ENCODE results near the gene DENND11.

Gene DENND11, protein sequence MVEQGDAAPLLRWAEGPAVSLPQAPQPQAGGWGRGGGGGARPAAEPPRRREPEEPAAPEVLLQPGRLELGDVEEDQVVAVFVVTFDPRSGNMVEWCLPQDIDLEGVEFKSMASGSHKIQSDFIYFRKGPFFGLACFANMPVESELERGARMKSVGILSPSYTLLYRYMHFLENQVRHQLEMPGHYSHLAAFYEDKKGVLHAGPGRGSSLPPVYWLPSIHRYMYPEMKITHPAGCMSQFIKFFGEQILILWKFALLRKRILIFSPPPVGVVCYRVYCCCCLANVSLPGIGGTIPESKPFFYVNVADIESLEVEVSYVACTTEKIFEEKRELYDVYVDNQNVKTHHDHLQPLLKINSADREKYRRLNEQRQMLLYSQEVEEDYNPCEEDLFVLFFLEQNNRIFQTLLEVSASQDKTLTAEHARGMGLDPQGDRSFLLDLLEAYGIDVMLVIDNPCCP

DNA sequence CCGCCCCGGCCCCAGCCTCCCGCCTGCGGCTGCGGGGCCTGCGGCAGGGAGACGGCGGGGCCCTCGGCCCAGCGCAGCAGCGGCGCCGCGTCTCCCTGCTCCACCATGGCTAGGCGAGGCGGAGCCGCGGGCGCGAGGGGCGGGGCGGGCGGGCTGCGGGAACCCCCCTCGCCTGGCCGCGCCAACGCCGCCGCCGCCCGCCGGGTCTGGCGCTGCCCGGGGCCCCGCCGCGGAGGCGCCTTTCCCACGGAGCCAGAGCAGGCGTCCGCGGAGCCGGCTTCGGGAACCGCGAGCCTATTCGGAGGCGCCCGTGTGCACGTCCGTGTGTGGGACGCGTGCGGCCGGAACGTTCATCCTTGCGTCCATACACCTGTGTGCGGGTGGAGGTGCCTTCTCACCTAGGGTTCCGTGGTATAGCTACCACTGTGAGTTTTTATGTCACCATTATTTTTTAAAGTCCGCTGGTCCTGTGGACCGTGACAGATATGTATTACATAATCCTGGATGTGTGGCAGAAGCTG is at the start of gene DENND11:
Gene DENND11 (minus strand): TSS at position 120 of the 521 bp plus-strand sequence. CDS start 13 bp downstream, at position 107.
- peaks cover 2% of the 10 kb centered on the region for H3K36me3 Mint-ChIP-seq
- peak within 1 kb of the TSS; percentile 80 for H3K4me3 Mint-ChIP-seq
- peak; percentile 77 for ATAC-seq (ENCODE audit: low read depth)
- H3K4me1 Mint-ChIP-seq = peaks cover 34% of the 10 kb centered on the region
- H3K9me3 Mint-ChIP-seq = no peaks in the 10 kb centered on the region
- peak; percentile 61 to 71 for DNase-seq (ENCODE audit: low spot score in 2 of 2)
- H3K27ac Mint-ChIP-seq = peak within 1 kb of the TSS; percentile 95
- no peaks in the 10 kb centered on the region for H3K27me3 Mint-ChIP-seq

GRCh38 chr7:141748396-141748795 is 46.4 kb upstream of the DENND11 start:
- no peak overlapping the region for H3K27ac Mint-ChIP-seq

DNA sequence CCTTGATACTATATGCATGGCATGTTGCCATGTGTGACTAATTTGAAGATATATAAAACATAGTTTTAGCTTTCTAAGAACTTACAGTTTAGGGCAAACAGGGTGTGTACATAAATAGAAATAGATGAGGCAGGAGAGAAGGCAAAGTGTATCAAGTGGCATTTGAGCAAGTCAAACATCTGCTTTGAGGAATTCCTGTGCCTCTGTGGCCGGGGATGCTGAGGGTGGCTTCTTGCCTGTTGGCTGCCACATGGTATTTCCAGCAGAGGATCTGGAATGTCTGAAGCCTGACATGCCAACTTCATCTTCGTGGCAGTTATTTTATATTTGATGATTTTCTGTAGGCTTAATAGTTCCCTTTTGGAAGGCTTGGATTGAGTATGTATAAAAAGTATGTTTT is 42.2 kb upstream of the DENND11 start:
- Mint-ChIP-seq H3K4me1 (peaks cover 11% of the 10 kb centered on the region), H3K4me3 (no peak overlapping the region), H3K9me3 (no peaks in the 10 kb centered on the region), H3K27me3 (no peaks in the 10 kb centered on the region), H3K36me3 (peaks cover 44% of the 10 kb centered on the region), H3K27ac (no peak overlapping the region)
- no peak for DNase-seq (ENCODE audit: low spot score in 2 of 2)
- no peak for ATAC-seq (ENCODE audit: low read depth)

More at GRCh38 chr7:141748396-141748795, 46.4 kb upstream of the DENND11 start:
- no peaks in the 10 kb centered on the region for H3K4me1 Mint-ChIP-seq
- peaks cover 7% of the 10 kb centered on the region for H3K9me3 Mint-ChIP-seq
- peaks cover 63% of the 10 kb centered on the region for H3K36me3 Mint-ChIP-seq
- no peaks in the 10 kb centered on the region for H3K27me3 Mint-ChIP-seq
- DNase-seq (ENCODE audit: low spot score in 2 of 2) (no peak), ATAC-seq (ENCODE audit: low read depth) (no peak)
- H3K4me3 Mint-ChIP-seq = no peak overlapping the region

DNA sequence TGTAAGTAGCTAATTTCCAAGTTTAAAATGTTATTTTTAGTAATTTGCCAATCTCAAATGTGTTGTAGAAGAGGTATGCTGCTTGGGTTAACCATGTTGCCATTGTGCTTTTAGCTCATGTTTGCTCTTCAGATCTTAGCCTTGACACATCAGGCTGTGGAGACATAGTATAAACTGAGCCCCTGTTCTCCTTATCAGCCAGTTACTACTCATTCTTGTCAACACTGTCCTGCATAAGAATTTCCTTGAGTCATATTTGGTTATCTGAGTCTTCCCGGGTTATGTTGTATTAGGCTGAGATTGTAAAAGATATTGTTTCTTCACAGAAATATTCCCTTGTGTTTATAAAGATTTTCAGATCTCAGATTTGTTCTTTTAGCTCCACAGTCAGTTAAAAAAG is 40.3 kb upstream of the DENND11 start:
- Mint-ChIP-seq H3K9me3 (no peaks in the 10 kb centered on the region), H3K27me3 (no peaks in the 10 kb centered on the region), H3K27ac (no peak overlapping the region), H3K36me3 (peaks cover 38% of the 10 kb centered on the region), H3K4me1 (peaks cover 17% of the 10 kb centered on the region), H3K4me3 (no peak overlapping the region)
- no peak for DNase-seq (ENCODE audit: low spot score in 2 of 2)
- no peak for ATAC-seq (ENCODE audit: low read depth)

- DNase-seq (ENCODE audit: low spot score in 2 of 2) = no peak
- no peak for ATAC-seq (ENCODE audit: low read depth)
- Mint-ChIP-seq H3K36me3 (peaks cover 28% of the 10 kb centered on the region), H3K27me3 (no peaks in the 10 kb centered on the region), H3K27ac (peak overlapping the region; percentile 45), H3K9me3 (no peaks in the 10 kb centered on the region), H3K4me3 (peak overlapping the region; percentile 67), H3K4me1 (peaks cover 17% of the 10 kb centered on the region)
Observed at GRCh38 chr7:141739250-141739649, 37.3 kb upstream of the DENND11 start.

GRCh38 chr7:141738592-141739013 is 36.6 kb upstream of the DENND11 start:
- H3K27me3 Mint-ChIP-seq = no peaks in the 10 kb centered on the region
- H3K4me1 Mint-ChIP-seq = peaks cover 17% of the 10 kb centered on the region
- no peak for DNase-seq (ENCODE audit: low spot score in 2 of 2)
- peak overlapping the region; percentile 100 for H3K4me3 Mint-ChIP-seq
- peaks cover 22% of the 10 kb centered on the region for H3K36me3 Mint-ChIP-seq
- ATAC-seq (ENCODE audit: low read depth) = no peak
- H3K27ac Mint-ChIP-seq = peak overlapping the region; percentile 99
- H3K9me3 Mint-ChIP-seq = no peaks in the 10 kb centered on the region

DNA sequence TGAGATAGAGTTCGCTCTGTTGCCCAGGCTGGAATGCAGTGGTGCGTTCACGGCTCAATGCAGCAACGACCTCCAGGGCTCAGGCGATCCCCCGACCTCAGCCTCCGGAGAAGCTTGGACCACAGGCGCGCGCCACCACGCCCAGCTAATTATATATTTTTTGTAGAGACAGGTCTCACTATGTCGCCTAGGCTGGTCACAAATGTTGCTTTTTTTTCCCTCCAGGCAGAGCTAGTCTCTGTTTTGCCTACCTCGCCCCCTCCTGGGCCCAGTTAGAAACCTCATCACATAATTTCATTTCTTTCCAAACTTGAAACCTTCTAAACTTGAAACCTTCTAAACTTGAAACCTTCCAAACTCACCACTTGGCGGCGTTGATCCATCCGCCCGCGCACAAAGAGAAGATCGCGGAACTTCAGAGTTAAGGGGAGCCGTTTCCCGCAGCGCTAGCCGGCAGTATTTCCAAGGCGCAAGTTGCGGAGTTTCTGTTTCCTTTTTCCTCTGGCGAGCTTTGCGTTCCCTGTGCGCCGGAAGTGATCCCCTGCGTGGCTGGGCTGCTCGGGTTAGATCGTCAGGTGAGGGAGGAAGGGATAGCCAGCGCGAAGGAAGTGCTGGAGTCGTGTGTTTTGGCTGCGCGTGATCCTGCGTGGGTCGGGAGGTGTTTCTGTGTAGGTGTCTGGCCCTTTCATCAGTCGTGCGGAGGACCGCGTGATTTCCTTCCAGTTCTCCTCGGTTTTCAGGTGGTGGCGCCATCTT is 36.0 kb upstream of the DENND11 start, which contains the start of gene SSBP1:
Gene SSBP1 (plus strand): TSS at position 523 of the 756 bp plus-strand sequence. CDS start 809 bp downstream, outside the sequence.
- no peaks in the 10 kb centered on the region for H3K9me3 Mint-ChIP-seq
- peak within 1 kb of the TSS; percentile 99 for H3K27ac Mint-ChIP-seq
- peaks cover 17% of the 10 kb centered on the region for H3K4me1 Mint-ChIP-seq
- peaks cover 17% of the 10 kb centered on the region for H3K36me3 Mint-ChIP-seq
- peak within 1 kb of the TSS; percentile 100 for H3K4me3 Mint-ChIP-seq
- ATAC-seq (ENCODE audit: low read depth) (peak; percentile 77), DNase-seq (ENCODE audit: low spot score in 2 of 2) (peak; percentile 86 to 91)
- no peaks in the 10 kb centered on the region for H3K27me3 Mint-ChIP-seq

GRCh38 chr7:141737118-141737835 is 35.3 kb upstream of the DENND11 start:
- H3K9me3 Mint-ChIP-seq = no peaks in the 10 kb centered on the region
- H3K4me1 Mint-ChIP-seq = peaks cover 16% of the 10 kb centered on the region
- DNase-seq (ENCODE audit: low spot score in 2 of 2) (peak; percentile 9 to 14), ATAC-seq (ENCODE audit: low read depth) (peak; percentile 11)
- H3K27me3 Mint-ChIP-seq = no peaks in the 10 kb centered on the region
- H3K4me3 Mint-ChIP-seq = peak overlapping the region; percentile 100
- peak overlapping the region; percentile 99 for H3K27ac Mint-ChIP-seq
- H3K36me3 Mint-ChIP-seq = peaks cover 12% of the 10 kb centered on the region

- no peaks in the 10 kb centered on the region for H3K9me3 Mint-ChIP-seq
- no peaks in the 10 kb centered on the region for H3K36me3 Mint-ChIP-seq
- no peaks in the 10 kb centered on the region for H3K4me1 Mint-ChIP-seq
- no peak for ATAC-seq (ENCODE audit: low read depth)
- no peak for DNase-seq (ENCODE audit: low spot score in 2 of 2)
- no peak overlapping the region for H3K4me3 Mint-ChIP-seq
- no peak overlapping the region for H3K27ac Mint-ChIP-seq
- no peaks in the 10 kb centered on the region for H3K27me3 Mint-ChIP-seq
Observed at GRCh38 chr7:141731476-141732149, 29.6 kb upstream of the DENND11 start.

GRCh38 chr7:141729020-141729419 is 27.1 kb upstream of the DENND11 start:
- ATAC-seq (ENCODE audit: low read depth) (no peak), DNase-seq (ENCODE audit: low spot score in 2 of 2) (no peak)
- H3K4me3 Mint-ChIP-seq = no peak overlapping the region
- no peaks in the 10 kb centered on the region for H3K9me3 Mint-ChIP-seq
- H3K27me3 Mint-ChIP-seq = no peaks in the 10 kb centered on the region
- peaks cover 4% of the 10 kb centered on the region for H3K36me3 Mint-ChIP-seq
- H3K27ac Mint-ChIP-seq = no peak overlapping the region
- H3K4me1 Mint-ChIP-seq = no peaks in the 10 kb centered on the region

DNA sequence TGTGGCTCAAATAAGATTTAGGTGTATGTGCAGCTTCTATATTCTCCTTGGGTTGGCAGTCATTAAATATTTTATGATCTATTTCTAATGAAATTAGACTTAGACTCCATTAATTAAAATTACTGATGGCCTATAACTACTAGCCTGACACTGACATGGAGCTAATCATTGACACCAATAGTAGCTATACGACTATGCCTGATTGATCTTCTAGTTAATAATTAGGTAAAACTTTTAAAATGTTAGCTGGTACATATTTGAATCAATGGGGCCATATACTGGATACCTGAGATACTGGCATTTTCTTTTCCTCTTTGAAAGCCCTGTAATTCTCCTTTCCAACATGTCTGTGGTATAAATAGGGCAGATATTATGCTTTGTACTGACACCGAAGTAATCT is 20.6 kb upstream of the DENND11 start:
- Mint-ChIP-seq H3K4me3 (no peak overlapping the region), H3K4me1 (no peaks in the 10 kb centered on the region)
- DNase-seq (ENCODE audit: low spot score in 2 of 2) = no peak

DNA sequence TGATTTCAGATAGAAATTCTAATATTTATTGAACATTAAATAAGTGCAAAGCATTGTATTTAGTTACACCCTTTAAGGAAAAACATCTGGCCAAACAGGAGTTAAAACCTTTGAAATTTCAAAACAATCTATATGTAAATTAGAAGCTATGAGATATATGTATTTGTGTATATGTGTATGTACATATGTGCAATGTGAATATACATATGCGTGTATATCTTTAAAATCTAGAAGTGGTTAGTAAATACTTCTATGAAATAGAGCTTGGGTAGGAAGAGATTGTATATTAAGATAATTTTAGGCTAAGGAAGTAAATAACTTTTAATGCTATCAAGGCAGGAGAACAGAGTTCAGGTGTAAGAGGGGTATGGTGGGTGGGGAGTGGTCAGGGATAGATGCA is 15.5 kb upstream of the DENND11 start:
- no peak for ATAC-seq (ENCODE audit: low read depth)
- H3K4me1 Mint-ChIP-seq = no peaks in the 10 kb centered on the region
- H3K36me3 Mint-ChIP-seq = peaks cover 2% of the 10 kb centered on the region
- H3K27ac Mint-ChIP-seq = no peak overlapping the region
- no peaks in the 10 kb centered on the region for H3K27me3 Mint-ChIP-seq
- no peak for DNase-seq (ENCODE audit: low spot score in 2 of 2)
- H3K4me3 Mint-ChIP-seq = no peak overlapping the region
- H3K9me3 Mint-ChIP-seq = no peaks in the 10 kb centered on the region

More for the DNA sequence above, 20.6 kb upstream of the DENND11 start:
- no peaks in the 10 kb centered on the region for H3K9me3 Mint-ChIP-seq
- H3K27me3 Mint-ChIP-seq = no peaks in the 10 kb centered on the region
- ATAC-seq (ENCODE audit: low read depth) = no peak
- no peak overlapping the region for H3K27ac Mint-ChIP-seq
- H3K36me3 Mint-ChIP-seq = peaks cover 9% of the 10 kb centered on the region

All from memory B cell (primary cell).